NOMO-1 treated with DMSO at 0.1 percent for 48 hours (cell line): ENCODE data around the gene CEP128.
"Not testable (repeated sequence)": the region's sequence is repeated elsewhere in the genome, so short reads cannot be mapped to it uniquely, and the experiment has no call there.

Experiments
- DNase-seq: peaks from one replicate; lab custom pipeline; 2025; ENCODE audit not compliant: unreplicated experiment; lab: John Stamatoyannopoulos, UW

Gene CEP128

DNA sequence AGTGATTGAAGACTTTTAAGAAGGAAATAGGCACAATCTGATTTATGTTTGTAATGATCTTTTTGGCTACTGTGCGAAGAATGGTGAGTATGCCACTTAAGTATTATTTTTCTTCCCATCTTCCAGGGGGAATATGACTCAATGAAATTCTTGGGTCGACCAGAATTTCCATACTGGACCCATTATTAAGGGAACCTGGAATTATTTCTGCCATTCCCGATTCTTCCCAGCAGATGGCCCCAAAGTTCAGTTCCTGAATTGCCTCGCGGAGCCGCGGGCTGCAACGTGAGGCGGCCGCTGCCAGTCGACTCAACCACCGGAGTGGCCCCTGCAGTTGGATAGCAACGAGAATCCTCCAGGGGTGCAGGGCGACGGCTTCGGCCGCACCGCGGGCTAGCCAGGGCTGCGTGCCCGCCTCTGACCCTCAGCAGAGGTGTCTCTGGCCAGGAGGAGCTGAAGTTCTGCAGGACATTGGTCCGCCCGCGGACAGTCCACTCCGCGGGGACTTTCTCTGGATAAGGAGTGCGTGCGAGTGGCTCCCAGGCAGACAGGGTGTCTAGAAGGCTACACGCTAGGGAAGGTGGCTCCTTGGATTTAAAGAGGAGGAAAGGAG, 13.3 kb upstream of the CEP128 start:
- DNase-seq, result peak; percentile 66

DNA sequence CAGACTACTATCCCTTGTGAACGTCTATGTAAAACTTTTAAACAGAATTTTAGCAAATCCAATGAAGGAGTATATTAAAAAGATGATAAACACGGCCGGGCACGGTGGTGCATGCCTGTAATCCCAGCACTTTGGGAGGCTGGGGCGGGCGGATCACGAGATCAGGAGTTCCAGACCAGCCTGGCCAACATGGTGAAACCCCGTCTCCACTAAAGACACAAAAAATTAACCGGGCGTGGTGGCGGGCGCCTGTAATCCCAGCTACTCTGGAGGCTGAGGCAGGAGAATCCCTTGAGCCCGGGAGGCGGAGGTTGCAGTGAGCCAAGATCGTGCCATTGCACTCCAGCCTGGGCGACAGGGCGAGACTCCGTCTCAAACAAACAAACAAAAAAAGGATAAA, 11.7 kb upstream of the CEP128 start:
- DNase-seq, result not testable (repeated sequence)

DNA sequence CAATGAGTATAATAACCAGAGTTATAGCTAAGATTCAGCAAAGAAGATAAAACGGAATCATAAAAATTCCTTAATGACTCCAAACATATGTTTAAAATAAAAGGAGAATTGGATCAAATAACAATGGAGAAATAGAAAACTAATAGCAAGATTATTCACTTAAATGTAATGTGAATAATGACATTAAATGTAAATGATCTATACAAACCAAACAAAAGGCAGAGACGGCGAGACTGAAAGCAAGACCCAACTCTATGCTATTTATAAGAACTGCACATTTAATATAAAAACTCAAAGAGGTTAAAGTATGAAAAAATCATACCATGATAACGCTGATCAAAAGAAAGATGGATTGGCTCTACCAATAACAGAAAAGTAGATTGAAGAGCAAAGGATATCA, 10.0 kb upstream of the CEP128 start:
- no peak for DNase-seq

DNA sequence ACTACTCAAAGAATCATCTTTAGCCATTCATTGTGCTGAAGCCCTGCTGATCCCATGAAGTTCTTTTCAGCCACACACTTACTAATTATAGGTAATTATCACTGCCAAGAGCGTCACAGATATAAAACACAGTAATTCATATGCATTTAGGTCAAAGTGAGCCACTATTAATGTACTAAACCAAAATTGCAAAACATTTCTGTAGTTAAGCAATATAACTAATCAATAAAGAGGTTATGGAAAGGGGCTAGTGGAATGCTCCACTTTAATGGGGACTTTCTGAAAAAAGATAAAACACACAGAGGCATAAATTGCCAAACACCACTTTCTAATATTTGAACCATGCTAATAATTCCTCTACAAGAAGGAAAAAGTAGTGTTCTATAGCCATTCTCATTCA, 6.8 kb upstream of the CEP128 start:
- no peak for DNase-seq

DNA sequence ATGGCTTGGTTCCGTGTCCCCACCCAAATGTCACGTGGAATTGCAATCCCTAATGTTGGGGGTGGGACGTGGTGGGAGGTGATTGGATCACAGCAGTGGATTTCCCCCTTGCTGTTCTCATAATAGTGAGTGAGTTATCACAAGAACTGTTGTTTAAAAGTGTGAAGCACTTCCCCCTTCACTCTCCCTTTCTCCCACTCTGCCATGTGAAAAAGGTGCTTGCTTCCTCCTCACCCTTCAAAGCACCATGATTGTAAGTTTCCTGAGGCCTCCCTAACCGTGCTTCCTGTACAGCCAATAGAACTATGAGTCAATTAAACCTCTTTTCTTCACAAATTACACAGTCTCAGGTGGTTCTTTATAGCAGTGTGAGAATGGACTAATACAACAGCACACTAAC, 5.3 kb upstream of the CEP128 start:
- DNase-seq, result no peak

DNA sequence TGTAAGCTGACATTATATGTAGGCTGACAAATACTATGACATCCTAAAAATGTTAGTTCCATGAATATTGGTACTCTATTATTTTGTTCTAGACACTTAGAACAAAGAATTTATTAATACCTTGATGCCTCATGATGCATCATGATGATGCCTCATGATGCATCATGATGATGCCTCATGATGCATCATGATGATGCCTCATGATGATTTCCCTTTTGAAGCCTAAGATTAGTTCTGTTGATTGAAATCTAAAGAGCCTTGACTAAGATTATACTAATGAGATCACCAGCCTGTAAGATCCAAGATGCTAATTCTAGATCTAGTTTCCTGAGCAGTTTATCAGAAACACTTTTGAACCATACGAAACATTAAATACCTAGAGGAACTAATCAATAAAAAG, 4.6 kb upstream of the CEP128 start:
- no peak for DNase-seq

DNA sequence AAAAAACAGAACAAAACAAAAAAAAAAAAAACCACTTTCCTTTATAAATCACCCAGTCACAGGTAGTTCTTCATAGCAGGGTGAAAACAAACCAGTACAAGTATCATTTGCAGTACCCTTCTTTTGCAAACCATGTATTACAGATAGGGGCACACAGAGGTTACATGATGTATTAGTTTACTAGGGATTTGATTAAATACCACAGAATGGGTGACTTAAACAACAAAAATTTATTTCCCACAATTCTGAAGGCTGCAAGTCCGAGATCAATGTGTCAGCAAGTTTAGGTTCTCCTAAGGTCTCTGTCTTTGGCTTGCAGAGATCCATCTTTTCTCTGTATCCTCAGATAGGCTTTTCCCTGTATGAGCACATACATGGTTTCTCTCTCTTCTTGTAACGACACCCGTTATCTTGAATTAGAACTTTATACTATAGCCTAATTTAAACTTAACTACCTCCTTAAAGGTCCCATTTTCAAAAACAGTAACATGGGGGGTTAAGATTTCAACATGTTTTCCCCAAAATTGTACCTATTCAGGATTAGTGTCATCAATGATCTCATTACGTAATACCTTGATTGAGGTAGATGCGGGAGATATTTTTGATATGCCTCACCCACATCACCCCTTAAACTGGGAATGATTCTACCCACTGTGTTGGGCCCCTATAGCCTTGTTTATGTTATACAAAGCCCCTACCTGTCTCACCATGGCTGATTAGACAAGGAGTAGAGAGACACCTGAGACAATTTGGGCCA, 3.5 kb upstream of the CEP128 start:
- no peak for DNase-seq

DNA sequence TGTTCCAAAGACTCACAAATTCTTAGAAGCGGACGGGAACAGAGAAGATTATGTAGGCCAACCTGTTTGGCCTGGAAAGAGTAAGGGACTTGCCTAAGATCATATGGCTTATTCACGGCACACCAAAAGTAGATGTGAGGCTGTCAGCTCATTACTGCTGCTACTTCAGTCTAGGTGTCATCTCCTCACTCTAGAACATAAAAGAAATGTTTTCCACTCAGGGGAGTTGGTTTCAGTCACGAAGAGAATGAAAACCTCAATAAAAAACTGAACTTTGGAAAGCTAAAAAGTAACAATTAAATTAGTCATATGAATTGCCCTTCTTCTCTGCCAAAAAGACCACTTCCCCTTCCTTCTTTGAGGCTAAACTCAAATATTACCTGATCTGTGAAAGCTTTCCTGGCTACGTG, 658 bp upstream of the CEP128 start:
- peak; percentile 59 for DNase-seq

DNA sequence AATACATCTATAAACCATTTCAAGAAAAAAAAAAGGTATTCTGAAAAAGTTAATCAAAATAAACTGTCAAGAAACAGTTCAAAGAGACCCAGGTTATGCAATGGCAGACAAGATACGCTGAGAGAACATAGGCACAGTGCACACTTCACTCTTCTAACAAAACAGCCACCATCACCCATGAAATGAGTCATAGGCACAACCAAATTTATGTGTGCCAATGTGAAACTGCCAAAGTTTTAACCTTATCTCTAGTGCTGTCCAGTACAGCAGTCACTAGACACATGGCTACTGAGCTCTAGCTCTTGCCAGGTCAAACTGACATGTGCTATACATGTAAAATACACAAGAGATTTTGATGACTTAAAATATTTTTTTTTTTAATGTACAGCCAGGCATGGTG, 1.4 kb downstream of the CEP128 start:
- DNase-seq, result peak; percentile 75

DNA sequence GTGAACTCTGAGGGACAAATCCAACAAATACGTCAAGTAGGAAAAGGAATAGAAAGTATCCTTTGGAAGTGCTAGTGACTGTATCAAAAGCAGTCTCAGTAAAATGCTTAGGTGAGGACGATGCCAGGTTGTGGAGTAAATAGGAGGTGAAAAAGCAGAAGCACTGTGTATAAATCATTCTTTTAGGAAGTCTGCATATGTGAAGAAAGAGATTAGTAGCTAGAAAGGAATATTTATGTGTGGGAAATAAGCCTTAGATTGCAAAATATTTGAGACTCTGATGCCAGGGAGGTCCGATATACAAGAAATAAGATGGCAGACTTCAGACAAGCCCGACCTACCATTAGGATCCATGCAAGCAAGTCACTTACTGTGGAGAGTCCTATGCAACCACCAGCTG, 7.9 kb downstream of the CEP128 start:
- DNase-seq, result peak; percentile 42

DNA sequence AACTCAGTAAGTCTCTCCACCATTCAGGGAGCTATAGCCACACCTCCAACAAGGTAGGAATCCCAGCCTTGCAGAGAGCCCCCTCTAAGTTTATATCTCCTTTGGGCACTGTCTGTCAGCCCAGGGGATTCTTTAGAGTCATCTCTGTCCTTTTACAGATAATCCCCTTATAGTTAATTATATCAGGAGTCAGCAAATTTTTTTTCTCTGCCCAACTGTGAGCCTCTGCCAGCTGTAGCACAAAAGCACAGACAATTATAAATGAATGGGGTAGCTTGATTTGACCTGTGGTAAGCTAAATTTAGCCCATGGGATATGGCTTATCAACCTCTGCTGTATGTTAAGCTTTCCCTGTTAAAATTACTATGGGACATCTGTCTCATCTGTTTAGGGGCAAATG, 8.3 kb downstream of the CEP128 start:
- DNase-seq, result no peak

DNA sequence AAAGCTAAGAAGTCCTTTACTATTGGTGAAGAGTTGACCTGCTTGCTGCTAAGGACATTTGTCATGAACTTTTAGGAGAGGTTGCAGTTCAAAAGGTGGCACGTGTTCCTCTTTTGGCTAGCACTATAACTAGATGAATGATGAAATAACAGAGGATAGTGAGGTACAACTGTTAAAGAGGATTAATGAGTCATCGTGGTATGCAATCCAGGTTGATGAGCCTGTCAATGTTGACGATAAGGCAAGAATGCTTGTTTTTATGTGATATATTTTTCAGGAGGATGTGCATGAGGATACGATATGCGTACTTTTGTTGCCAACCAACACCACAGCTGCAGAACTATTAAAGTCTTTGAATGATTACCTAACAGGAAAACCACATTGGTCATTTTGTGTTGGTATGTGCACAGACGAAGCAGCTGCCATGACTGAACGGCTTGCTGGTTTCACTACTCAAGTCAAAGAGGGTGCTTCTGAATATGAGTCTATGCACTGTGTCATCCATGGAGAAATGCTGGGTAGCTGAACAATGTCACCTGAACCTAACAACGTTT, 10.6 kb downstream of the CEP128 start:
- peak; percentile 97 for DNase-seq

DNA sequence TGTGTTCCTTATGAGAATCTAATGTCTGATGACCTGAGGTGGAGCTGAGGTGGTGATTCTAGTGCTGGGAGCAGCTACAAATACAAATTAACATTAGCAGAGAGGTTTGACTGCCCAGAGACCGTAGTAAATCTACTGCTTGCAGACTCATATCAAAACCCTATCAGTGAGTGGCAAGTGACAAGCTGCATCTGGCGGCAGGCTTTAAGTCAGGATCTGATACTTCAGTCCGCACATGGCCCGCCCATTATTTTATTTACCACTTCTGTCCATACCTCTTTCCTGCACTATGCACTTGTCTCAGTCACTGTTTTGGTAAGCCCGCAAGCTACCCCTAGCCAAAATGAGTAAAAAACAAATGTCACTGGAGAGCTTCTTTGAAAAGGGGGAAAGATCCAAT, 11.4 kb downstream of the CEP128 start:
- DNase-seq, result no peak

DNA sequence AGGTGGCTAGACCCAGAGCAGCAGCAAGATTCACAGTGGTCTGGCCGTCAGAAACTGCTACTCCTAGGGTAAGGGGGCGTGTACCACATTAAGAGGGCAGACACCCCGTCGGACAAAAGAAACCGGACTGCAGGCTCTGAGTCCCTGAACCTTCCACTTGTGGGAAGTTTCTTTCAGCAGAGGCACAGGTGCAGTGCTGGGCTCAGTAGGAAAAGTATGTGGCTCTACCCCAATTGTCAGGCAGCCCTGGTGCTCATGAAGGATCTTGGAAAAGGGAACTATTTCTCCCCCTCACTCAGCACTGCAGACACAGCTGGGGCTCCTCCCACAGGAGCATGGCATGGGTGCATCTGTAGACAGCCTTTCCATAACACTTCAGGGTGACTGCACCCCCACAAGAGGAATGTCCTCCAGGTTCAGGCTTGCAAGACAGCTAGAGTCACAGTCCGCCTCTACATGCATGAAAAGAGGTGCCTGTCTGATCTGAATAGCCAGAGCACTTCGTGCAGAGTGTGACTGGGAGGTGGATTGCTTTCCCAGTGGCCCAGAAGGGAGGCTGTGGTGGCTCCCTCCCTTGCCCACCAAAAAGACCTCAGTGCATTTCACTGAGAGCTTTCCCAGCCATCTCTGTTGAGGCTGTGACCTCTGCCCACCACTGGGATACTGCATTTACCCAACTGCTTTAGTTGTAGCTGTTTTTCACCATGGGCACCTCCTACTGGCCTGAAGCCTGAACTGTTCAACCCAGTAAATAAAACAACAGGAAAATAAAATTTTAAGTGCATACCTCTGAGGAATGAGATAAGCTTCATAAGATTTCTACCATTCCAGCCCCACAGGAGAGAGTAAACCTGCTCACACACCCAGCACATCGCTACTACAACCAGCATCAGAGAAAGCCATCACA, 14.2 kb downstream of the CEP128 start:
- DNase-seq, result no peak

DNA sequence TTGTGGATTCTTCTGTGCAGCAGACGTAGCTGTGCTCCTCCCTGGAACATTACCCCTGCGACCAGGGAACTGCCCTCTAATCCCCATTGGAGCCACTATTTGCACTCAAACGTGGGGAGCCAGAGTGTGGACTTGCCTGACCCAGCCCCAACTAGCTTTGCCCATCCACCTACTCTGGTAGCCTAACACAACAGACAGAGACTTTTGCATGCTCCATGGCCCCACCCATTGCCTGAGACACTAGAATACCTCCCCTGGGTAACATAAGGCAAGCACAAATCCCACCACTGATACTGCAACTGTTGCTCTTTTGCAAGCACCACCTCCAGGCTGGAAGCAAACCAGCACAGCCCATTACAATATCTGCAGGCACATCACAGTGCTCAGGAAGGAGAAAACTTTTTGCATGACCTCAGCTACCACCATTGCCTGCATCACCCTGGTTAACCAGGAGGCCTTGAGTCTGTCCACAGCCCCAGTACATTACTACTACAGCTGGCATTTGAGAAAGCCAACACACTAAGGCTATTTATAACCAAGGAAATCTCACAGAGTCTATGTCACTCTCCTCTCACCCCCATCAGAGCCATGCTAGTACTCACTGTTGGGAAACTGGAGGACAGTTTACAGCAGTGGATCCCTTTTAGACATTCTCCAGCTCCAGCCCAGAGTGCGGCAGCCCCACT, 15.0 kb downstream of the CEP128 start:
- no peak for DNase-seq

DNA sequence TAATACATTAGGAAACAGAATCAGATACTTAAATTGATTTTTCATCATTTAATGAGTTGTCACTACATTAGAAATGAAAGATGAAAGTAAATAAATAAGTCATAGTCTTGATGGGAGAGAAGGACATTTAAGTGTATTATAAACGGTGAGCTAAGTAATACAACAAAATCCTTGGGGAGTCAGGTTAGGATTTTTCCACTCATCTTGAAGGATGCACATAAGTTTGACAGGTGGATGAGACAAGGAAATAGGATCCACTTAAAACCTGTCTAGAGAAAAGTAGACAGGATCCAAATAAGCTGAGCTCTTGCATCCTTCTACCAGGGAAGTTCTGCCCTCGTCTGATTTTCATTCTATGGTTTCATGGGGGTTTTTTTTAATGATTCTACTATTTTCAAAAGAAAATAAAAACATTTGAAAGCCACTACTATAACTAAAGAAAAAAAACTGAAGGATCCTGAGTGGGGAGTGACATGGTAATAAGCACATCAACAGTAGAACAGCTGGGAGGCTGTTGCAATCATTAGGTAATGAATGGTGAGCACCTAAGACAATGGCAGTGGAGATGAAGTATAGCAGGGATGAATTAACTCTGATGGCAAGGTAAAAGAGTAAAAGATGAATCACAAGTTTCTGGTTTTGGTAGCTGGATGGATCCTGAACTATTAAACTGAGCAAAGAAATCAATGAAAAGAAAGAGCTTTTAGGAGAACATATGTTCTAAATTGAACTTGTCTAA, 17.0 kb downstream of the CEP128 start:
- DNase-seq, result no peak

DNA sequence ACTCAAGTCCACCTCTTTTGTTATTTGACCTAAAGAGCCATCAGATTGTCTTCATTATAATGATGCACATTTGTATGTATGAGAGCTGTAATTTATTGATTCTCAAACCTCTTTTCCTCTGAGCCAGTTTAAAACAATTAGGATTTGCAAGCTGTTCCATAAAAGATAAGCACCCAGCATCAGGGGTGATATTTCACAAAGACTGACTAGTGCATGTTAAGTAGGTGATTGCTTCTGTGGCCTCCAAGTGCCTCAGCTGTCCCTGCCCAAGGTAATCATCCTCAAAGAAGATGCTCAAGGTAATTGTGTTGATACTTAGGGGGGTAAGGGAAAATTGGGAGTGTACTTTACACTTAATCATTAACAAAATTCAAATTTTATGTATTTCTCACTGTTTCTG, 18.2 kb downstream of the CEP128 start:
- no peak for DNase-seq

DNA sequence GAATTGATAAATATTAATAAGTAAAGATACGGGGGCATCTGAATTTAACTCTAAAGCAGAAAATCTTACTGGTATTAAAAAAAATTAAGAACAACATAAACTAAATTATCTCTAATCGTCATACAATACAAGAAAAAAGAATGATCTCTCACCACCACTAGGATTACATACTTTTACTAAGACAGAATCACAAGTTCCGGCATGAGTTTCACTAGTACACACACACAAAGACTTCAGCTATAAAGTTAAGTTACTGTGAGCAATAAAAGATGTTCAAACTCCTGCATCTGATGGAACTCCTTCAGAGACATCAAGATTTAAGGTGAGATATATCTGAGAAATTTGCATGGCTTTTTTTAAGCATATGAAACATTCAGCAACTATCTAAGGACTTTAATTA, 21.9 kb downstream of the CEP128 start:
- no peak for DNase-seq

DNA sequence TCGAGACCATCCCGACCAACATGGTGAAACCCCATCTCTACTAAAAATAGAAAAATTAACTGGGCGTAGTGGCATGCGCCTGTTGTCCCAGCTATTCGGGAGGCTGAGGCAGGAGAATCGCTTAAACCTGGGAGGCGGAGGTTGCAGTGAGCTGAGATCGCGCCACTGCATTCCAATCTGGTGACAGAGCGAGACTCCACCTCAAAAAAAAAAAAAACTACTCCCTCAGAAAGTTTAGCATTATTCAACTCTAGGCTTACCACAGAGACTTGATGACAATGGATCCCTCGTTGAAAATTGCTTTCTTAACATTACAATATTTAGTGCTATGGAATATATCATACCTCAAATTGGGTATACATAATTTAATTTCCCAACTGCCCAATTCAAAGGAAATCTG, 29.5 kb downstream of the CEP128 start:
- not testable (repeated sequence) for DNase-seq

DNA sequence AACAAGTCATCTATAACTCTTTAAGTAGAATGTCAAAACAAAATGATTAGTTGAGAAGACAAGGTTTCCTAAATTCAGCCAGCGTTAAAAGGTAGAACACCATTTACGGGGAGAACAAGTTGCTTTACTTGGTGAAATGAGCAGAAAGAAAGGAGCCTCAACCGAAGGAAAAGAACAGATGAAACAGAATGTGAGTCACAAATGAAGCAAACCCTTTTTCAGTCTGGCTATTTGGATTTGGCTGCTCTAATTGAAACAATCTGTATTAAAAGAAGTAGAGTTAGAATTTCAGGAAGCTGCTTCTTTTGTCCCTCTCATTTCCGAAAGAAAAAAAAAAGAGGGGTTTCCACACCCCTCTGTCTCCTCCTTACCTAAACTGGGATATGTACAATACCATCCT, 34.6 kb downstream of the CEP128 start:
- no peak for DNase-seq
